Keratinocyte (primary cell): ENCODE data around the gene CCDC179. TPM values are rescaled to one million over a fixed set of nuclear protein-coding genes. Genes with fewer than 3 reads are reported as not detected.

Experiments used
- DNase-seq: peaks from one replicate; pipeline ENCODE4 v3.0.0-alpha.2; 2011; ENCODE audit warnings: low read depth, missing footprints, low spot score
- FAIRE-seq: peaks from 2 replicates; lab custom pipeline; 2011; peaks lifted over from hg19 to GRCh38; lab: Jason Lieb, UNC
- H2AFZ ChIP-seq: 2 replicates; pipeline ENCODE4 v1.6.0; 2012; ENCODE audit warnings: low read length, control low read depth, inconsistent platforms; ENCODE audit not compliant: control insufficient read depth
- H3K27ac ChIP-seq: 2 replicates; pipeline ENCODE4 v1.5.1; 2011; ENCODE audit warnings: low read length; ENCODE audit not compliant: control insufficient read depth, insufficient read depth
- H3K27me3 ChIP-seq: 3 replicates; pipeline ENCODE4 v1.6.0; 2011; ENCODE audit warnings: low read length; ENCODE audit not compliant: control insufficient read depth, insufficient read depth; ENCODE audit errors: extremely low read depth
- H3K36me3 ChIP-seq, 2 experiments: 2 replicates in 1 of 2; 3 replicates in 1 of 2; pipeline ENCODE4 v1.5.1; 2011; ENCODE audit warnings: low read length in 2 of 2, mild to moderate bottlenecking in 1 of 2; ENCODE audit not compliant: control insufficient read depth in 2 of 2, insufficient read depth in 2 of 2; ENCODE audit errors: extremely low read depth in 1 of 2
- H3K4me1 ChIP-seq: 3 replicates; pipeline ENCODE4 v1.5.1; 2011; ENCODE audit warnings: low read length; ENCODE audit not compliant: control insufficient read depth, insufficient read depth; ENCODE audit errors: extremely low read depth
- H3K4me2 ChIP-seq: 3 replicates; pipeline ENCODE4 v1.6.0; 2011; ENCODE audit warnings: low read depth, low read length; ENCODE audit not compliant: control insufficient read depth, insufficient read depth; ENCODE audit errors: extremely low read depth
- H3K4me3 ChIP-seq, 3 experiments: fragments of 200-600 bp in 1 of 3; sonication (generic) in 1 of 3; 2 replicates in 2 of 3; 3 replicates in 1 of 3; pipeline ENCODE4 v1.5.1; 2011 to 2016; ENCODE audit warnings: low read length in 3 of 3, mild to moderate bottlenecking in 3 of 3, control low read depth in 2 of 3, inconsistent platforms in 1 of 3, low read depth in 1 of 3, mixed read lengths in 1 of 3, mixed run types in 1 of 3, moderate library complexity in 1 of 3; ENCODE audit not compliant: control insufficient read depth in 2 of 3, insufficient read depth in 2 of 3; ENCODE audit errors: extremely low read depth in 1 of 3
- H3K79me2 ChIP-seq: 2 replicates; pipeline ENCODE4 v1.6.0; 2012; ENCODE audit warnings: low read length; ENCODE audit not compliant: control insufficient read depth, insufficient read depth
- H3K9ac ChIP-seq: 3 replicates; pipeline ENCODE4 v1.6.0; 2011; ENCODE audit warnings: low read length; ENCODE audit not compliant: control insufficient read depth, insufficient read depth; ENCODE audit errors: extremely low read depth
- H3K9me1 ChIP-seq: 3 replicates; pipeline ENCODE4 v1.6.0; 2011; ENCODE audit warnings: low read length; ENCODE audit not compliant: control insufficient read depth, insufficient read depth; ENCODE audit errors: extremely low read depth
- H3K9me3 ChIP-seq: 2 replicates; pipeline ENCODE4 v1.5.1; 2012; ENCODE audit warnings: low read depth, low read length; ENCODE audit not compliant: control insufficient read depth
- H4K20me1 ChIP-seq: 3 replicates; pipeline ENCODE4 v1.6.0; 2011; ENCODE audit warnings: low read length; ENCODE audit not compliant: control insufficient read depth, insufficient read depth; ENCODE audit errors: extremely low read depth
- CTCF ChIP-seq, 3 experiments: IDR thresholded peaks in 1 of 3; conservative IDR thresholded peaks in 1 of 3; optimal IDR thresholded peaks in 1 of 3; 2 replicates in 2 of 3; 3 replicates in 1 of 3; pipeline versions ENCODE3 to v1.5.1; 2011; ENCODE audit warnings: low read length in 3 of 3, mild to moderate bottlenecking in 3 of 3, moderate library complexity in 2 of 3, control low read depth in 1 of 3, inconsistent platforms in 1 of 3; ENCODE audit not compliant: insufficient read depth in 2 of 3; ENCODE audit errors: extremely low read depth in 1 of 3
- EZH2 ChIP-seq: IDR thresholded peaks from one replicate; pipeline ENCODE4 v1.6.1; 2012; ENCODE audit warnings: inconsistent platforms, mild to moderate bottlenecking, low read length, moderate library complexity
- dilution Hi-C: fragments of 300-500 bp; cut with MboI; formaldehyde crosslinking; loops from one replicate; pipeline ENCODE4 v1.7.0; 2020; ENCODE audit warnings: low sequenced_read_pairs; ENCODE audit not compliant: extremely low pct_ligation_motif_present
- polyA plus RNA-seq, 5 experiments: library from polyadenylated mRNA; depleted of rRNA in 3 of 5; stranded (reverse) in 3 of 5; stranded (forward) in 1 of 5; unstranded in 1 of 5; fragments of >200 nt; gene quantifications; 1 replicate in 1 of 5; 2 replicates in 3 of 5; 3 replicates in 1 of 5; pipeline versions ENCODE4 v1.2.1 to v1.2.3, GENCODE V29; 2011 to 2012; ENCODE audit warnings: missing spikeins in 2 of 5, low read depth in 1 of 5, low replicate concordance in 1 of 5

Gene CCDC179
- polyA plus RNA-seq, 1 donor (not counting 4 experiments of a cell fraction or from before 2014, with no cell fraction given), result not detected

- TF ChIP-seq EZH2 (no peak), CTCF (optimal IDR thresholded peaks at IDR 0.05 in 1 of 3, IDR thresholded peaks at IDR 0.05 in 1 of 3, conservative IDR thresholded peaks at IDR 0.05 in 1 of 3; ENCODE audit: extremely low read depth in 1 of 3, insufficient read depth in 2 of 3, low read length in 3 of 3) (no peak)
- Histone ChIP-seq H3K9ac (no peak overlapping the region), H3K9me1 (no peaks in the 10 kb centered on the region), H3K4me1 (no peaks in the 10 kb centered on the region), H3K4me3 (no peak overlapping the region), H2AFZ (no peak overlapping the region), H4K20me1 (no peaks in the 10 kb centered on the region), H3K36me3 (no peaks in the 10 kb centered on the region), H3K27me3 (no peaks in the 10 kb centered on the region), H3K79me2 (no peaks in the 10 kb centered on the region), H3K27ac (no peak overlapping the region), H3K9me3 (no peaks in the 10 kb centered on the region), H3K4me2 (no peak overlapping the region)
- dilution Hi-C loops, result no loop called here
- FAIRE-seq, result no peak
- no peak for DNase-seq
These were observed 41.3 kb upstream of the CCDC179 start for GRCh38 chr11:22901603-22902002.

- Histone ChIP-seq H2AFZ (no peak overlapping the region), H3K9me3 (no peaks in the 10 kb centered on the region), H3K36me3 (no peaks in the 10 kb centered on the region), H4K20me1 (no peaks in the 10 kb centered on the region), H3K9ac (no peak overlapping the region), H3K27me3 (no peaks in the 10 kb centered on the region), H3K4me2 (no peak overlapping the region), H3K79me2 (no peaks in the 10 kb centered on the region), H3K27ac (no peak overlapping the region), H3K9me1 (no peaks in the 10 kb centered on the region), H3K4me1 (no peaks in the 10 kb centered on the region), H3K4me3 (no peak overlapping the region)
- dilution Hi-C loops, result no loop called here
- DNase-seq (no peak), FAIRE-seq (no peak)
- TF ChIP-seq EZH2 (no peak), CTCF (optimal IDR thresholded peaks at IDR 0.05 in 1 of 3, IDR thresholded peaks at IDR 0.05 in 1 of 3, conservative IDR thresholded peaks at IDR 0.05 in 1 of 3; ENCODE audit: extremely low read depth in 1 of 3, insufficient read depth in 2 of 3, low read length in 3 of 3) (no peak)
These were observed 40.7 kb upstream of the CCDC179 start for GRCh38 chr11:22900764-22901486.
